Smooth muscle cell (in vitro differentiated cells): ENCODE measurements around the gene RNF166. TPM values are rescaled to one million over a fixed set of nuclear protein-coding genes. Genes with fewer than 3 reads are reported as not detected.

Source experiments
- DNase-seq: peaks from one replicate; lab custom pipeline; 2025; ENCODE audit not compliant: unreplicated experiment; lab: John Stamatoyannopoulos, UW
- H2AFZ ChIP-seq: fragments of 200-600 bp; sonication (generic); 2 replicates; pipeline ENCODE4 v1.6.0; 2016; ENCODE audit warnings: antibody characterized with exemption, low read depth, mild to moderate bottlenecking
- H3F3A ChIP-seq: fragments of 200-600 bp; sonication (generic); 2 replicates; pipeline ENCODE4 v1.6.0; 2017; ENCODE audit warnings: antibody characterized with exemption, low read depth
- H3K27ac ChIP-seq: fragments of 200-600 bp; sonication (generic); 2 replicates; pipeline ENCODE4 v1.5.1; 2016; ENCODE audit warnings: low read depth, mild to moderate bottlenecking
- H3K27me3 ChIP-seq: fragments of 200-600 bp; sonication (generic); 2 replicates; pipeline ENCODE4 v1.6.1; 2016; ENCODE audit warnings: low read depth, mild to moderate bottlenecking
- H3K36me3 ChIP-seq: fragments of 200-600 bp; sonication (generic); 2 replicates; pipeline ENCODE4 v1.5.1; 2016; ENCODE audit warnings: low read depth
- H3K4me1 ChIP-seq: fragments of 200-600 bp; sonication (generic); 2 replicates; pipeline ENCODE4 v1.5.1; 2016; ENCODE audit warnings: low read depth
- H3K4me2 ChIP-seq: fragments of 200-600 bp; sonication (generic); 2 replicates; pipeline ENCODE4 v1.6.0; 2016; ENCODE audit warnings: mild to moderate bottlenecking
- H3K4me3 ChIP-seq: fragments of 200-600 bp; sonication (generic); 2 replicates; pipeline ENCODE4 v1.5.1; 2016; ENCODE audit warnings: mild to moderate bottlenecking
- H3K79me2 ChIP-seq: fragments of 200-600 bp; sonication (generic); 2 replicates; pipeline ENCODE4 v1.6.0; 2016; ENCODE audit warnings: low read depth, mild to moderate bottlenecking
- H3K9ac ChIP-seq: fragments of 200-600 bp; sonication (generic); 2 replicates; pipeline ENCODE4 v1.6.0; 2016; ENCODE audit warnings: low read depth
- H3K9me3 ChIP-seq: fragments of 200-600 bp; sonication (generic); replicated peaks from 2 replicates; pipeline ENCODE4 v1.5.1; 2016; ENCODE audit warnings: low read depth
- H4K20me1 ChIP-seq: fragments of 200-600 bp; sonication (generic); 2 replicates; pipeline ENCODE4 v1.6.0; 2016; ENCODE audit warnings: low read depth
- CTCF ChIP-seq: fragments of 200-600 bp; sonication (generic); IDR thresholded peaks from 2 replicates; pipeline ENCODE4 v1.5.1; 2017; ENCODE audit warnings: borderline replicate concordance, mild to moderate bottlenecking, antibody characterized with exemption; ENCODE audit not compliant: insufficient read depth, poor library complexity, severe bottlenecking
- WGBS: methylation state at CpG from one replicate; pipeline ENCODE4 v1.1.7; 2016; ENCODE audit warnings: low lambda C conversion rate; 5-methylcytosine and 5-hydroxymethylcytosine counted together
- polyA plus RNA-seq: library from polyadenylated mRNA; unstranded; fragments of >200 nt; fragmentation: Nextera tagmentation; extraction: Ambion mirVana; gene quantifications from 2 replicates; pipeline ENCODE4 v1.2.1, GENCODE V29; 2016
- total RNA-seq: library from RNA; depleted of rRNA; stranded (reverse); fragments of >200 nt; gene quantifications from 2 replicates; pipeline ENCODE4 v1.2.3, GENCODE V29; 2014

The RNF166 gene
- total and polyA plus RNA-seq, 2 experiments from 2014 or later = 10.1 to 17.3 TPM

GRCh38 chr16:88753602-88754001 is 47.4 kb upstream of the RNF166 start:
- Histone ChIP-seq H3K27ac (no peak overlapping the region), H3K9ac (no peak overlapping the region), H3K4me2 (no peak overlapping the region), H4K20me1 (peaks cover 93% of the 10 kb centered on the region), H3K79me2 (peaks cover 60% of the 10 kb centered on the region), H3K4me1 (peaks cover 10% of the 10 kb centered on the region), H2AFZ (no peak overlapping the region), H3F3A (no peaks in the 10 kb centered on the region), H3K27me3 (no peaks in the 10 kb centered on the region), H3K9me3 (no peaks in the 10 kb centered on the region), H3K36me3 (no peaks in the 10 kb centered on the region), H3K4me3 (no peak overlapping the region)
- no peak for TF ChIP-seq CTCF
- no peak for DNase-seq
- WGBS = 93% methylated on average over 11 of the region's 11 CpGs

- Histone ChIP-seq H3K36me3 (no peaks in the 10 kb centered on the region), H3K4me2 (no peak overlapping the region), H3K4me1 (peaks cover 10% of the 10 kb centered on the region), H3K4me3 (no peak overlapping the region), H3K27me3 (no peaks in the 10 kb centered on the region), H3F3A (no peaks in the 10 kb centered on the region), H3K9ac (no peak overlapping the region), H3K9me3 (no peaks in the 10 kb centered on the region), H3K79me2 (peaks cover 59% of the 10 kb centered on the region), H4K20me1 (peaks cover 93% of the 10 kb centered on the region), H3K27ac (no peak overlapping the region), H2AFZ (no peak overlapping the region)
- no peak for DNase-seq
- TF ChIP-seq CTCF = no peak
- WGBS = 90% methylated on average over 6 of the region's 13 CpGs
Observed at GRCh38 chr16:88753191-88753590, 47.0 kb upstream of the RNF166 start.

GRCh38 chr16:88752386-88753002 is 46.3 kb upstream of the RNF166 start:
- no peaks in the 10 kb centered on the region for H3F3A ChIP-seq
- TF ChIP-seq CTCF = no peak
- no peak overlapping the region for H3K4me3 ChIP-seq
- 97% methylated on average over 16 of the region's 16 CpGs for WGBS
- no peak overlapping the region for H2AFZ ChIP-seq
- no peaks in the 10 kb centered on the region for H3K27me3 ChIP-seq
- H3K9ac ChIP-seq = no peak overlapping the region
- no peak overlapping the region for H3K4me2 ChIP-seq
- no peak overlapping the region for H3K27ac ChIP-seq
- no peaks in the 10 kb centered on the region for H3K36me3 ChIP-seq
- H3K4me1 ChIP-seq = peaks cover 10% of the 10 kb centered on the region
- peaks cover 52% of the 10 kb centered on the region for H3K79me2 ChIP-seq
- no peak for DNase-seq
- H4K20me1 ChIP-seq = peaks cover 93% of the 10 kb centered on the region
- H3K9me3 ChIP-seq = no peaks in the 10 kb centered on the region

- WGBS = 94% methylated on average over 12 of the region's 12 CpGs
- H3K79me2 ChIP-seq = peaks cover 39% of the 10 kb centered on the region
- no peak for TF ChIP-seq CTCF
- no peak overlapping the region for H2AFZ ChIP-seq
- no peak overlapping the region for H3K4me3 ChIP-seq
- H3K4me2 ChIP-seq = no peak overlapping the region
- H3K27ac ChIP-seq = no peak overlapping the region
- H3K9me3 ChIP-seq = no peaks in the 10 kb centered on the region
- H3K27me3 ChIP-seq = no peaks in the 10 kb centered on the region
- H3K36me3 ChIP-seq = no peaks in the 10 kb centered on the region
- DNase-seq = no peak
- no peak overlapping the region for H3K9ac ChIP-seq
- no peaks in the 10 kb centered on the region for H3F3A ChIP-seq
- peaks cover 9% of the 10 kb centered on the region for H3K4me1 ChIP-seq
- H4K20me1 ChIP-seq = peaks cover 93% of the 10 kb centered on the region
Observed at GRCh38 chr16:88750854-88751253, 44.6 kb upstream of the RNF166 start.
